ENCODE results near the gene ZNF750.

DNA sequence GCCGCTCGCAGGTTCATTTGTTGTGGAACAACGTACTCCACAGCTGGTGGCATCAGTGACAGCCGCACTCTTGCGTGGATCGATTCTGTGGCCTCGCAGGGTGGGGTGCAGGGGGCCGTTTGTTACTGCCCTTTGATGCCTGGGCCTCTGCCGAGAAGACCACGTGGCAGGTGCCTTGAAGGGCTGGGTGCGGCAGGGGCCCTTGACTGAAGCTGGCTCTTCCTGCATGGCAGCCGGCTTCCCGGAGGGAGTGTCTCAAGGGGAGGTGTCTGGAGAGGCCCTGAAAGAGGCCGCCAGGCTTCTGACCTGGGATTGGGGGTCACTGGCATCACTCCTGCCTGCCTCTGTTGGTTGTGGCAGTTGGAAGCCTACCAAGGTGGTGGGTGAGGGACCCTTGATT, 44.2 kb downstream of the ZNF750 start:
- no peak for TF ChIP-seq EZH2 (IDR thresholded peaks at IDR 0.05; ENCODE audit: insufficient read depth, low read length)
- TF ChIP-seq, protein P1, sequence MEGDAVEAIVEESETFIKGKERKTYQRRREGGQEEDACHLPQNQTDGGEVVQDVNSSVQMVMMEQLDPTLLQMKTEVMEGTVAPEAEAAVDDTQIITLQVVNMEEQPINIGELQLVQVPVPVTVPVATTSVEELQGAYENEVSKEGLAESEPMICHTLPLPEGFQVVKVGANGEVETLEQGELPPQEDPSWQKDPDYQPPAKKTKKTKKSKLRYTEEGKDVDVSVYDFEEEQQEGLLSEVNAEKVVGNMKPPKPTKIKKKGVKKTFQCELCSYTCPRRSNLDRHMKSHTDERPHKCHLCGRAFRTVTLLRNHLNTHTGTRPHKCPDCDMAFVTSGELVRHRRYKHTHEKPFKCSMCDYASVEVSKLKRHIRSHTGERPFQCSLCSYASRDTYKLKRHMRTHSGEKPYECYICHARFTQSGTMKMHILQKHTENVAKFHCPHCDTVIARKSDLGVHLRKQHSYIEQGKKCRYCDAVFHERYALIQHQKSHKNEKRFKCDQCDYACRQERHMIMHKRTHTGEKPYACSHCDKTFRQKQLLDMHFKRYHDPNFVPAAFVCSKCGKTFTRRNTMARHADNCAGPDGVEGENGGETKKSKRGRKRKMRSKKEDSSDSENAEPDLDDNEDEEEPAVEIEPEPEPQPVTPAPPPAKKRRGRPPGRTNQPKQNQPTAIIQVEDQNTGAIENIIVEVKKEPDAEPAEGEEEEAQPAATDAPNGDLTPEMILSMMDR (IDR thresholded peaks at IDR 0.05; ENCODE audit: insufficient read depth, low read depth, low read length) = no peak
